HCT116 (cell line): Measurements from ENCODE around the gene KCNJ4. TPM values are rescaled to one million over a fixed set of nuclear protein-coding genes. Genes with fewer than 3 reads are reported as not detected.

Experiments used
- ATAC-seq: fragments of 200-7000 bp; cut with Tn5 transposase; 2 replicates; pipeline ENCODE4 v1.9.1; 2020; ENCODE audit warnings: mild to moderate bottlenecking, moderate library complexity
- Bru-seq: library from RNA; stranded (reverse); fragments of 400-500 nt; gene quantifications from one replicate; lab custom pipeline; 2021; lab: Mats Ljungman, UMichigan
- BruChase-seq, 2 experiments: library from RNA; stranded (reverse); fragments of 400-500 nt; gene quantifications; one replicate each; lab custom pipeline; 2021; lab: Mats Ljungman, UMichigan
- BruUV-seq: library from RNA; stranded (reverse); fragments of 400-500 nt; replicated peaks from 2 replicates; lab custom pipeline; 2021; lab: Mats Ljungman, UMichigan
- CTCF ChIA-PET: fragments of 300-600 bp; sonication (Branson Sonifier 250); formaldehyde crosslinking; loops from one replicate; lab custom pipeline; 2021; ENCODE audit warnings: antibody characterized with exemption; lab: Charles Lee
- POLR2A ChIA-PET: fragments of 300-600, 350-600 bp; sonication (Branson Sonifier 250); formaldehyde crosslinking; loops from one replicate; lab custom pipeline; 2021; ENCODE audit warnings: antibody characterized with exemption; lab: Charles Lee
- RAD21 ChIA-PET, 2 experiments: fragments of 300-600 bp; sonication (Branson Sonifier 250); formaldehyde crosslinking; loops; one replicate each; lab custom pipeline; 2023; ENCODE audit warnings: low total read pairs in 2 of 2; ENCODE audit not compliant: uncharacterized antibody in 2 of 2, unreplicated experiment in 2 of 2, low non-redundant PET in 1 of 2; lab: Charles Lee
- DNase-seq: peaks from one replicate; pipeline ENCODE4 v3.0.0-alpha.2; 2010; ENCODE audit warnings: low read depth, low spot score
- H2AFZ ChIP-seq: fragments of 200-600 bp; shearing (Covaris generic), sonication (generic); 2 replicates; pipeline ENCODE4 v1.6.1; 2017; ENCODE audit warnings: low read depth, mixed run types, mixed read lengths, antibody characterized with exemption, low read length; ENCODE audit not compliant: poor library complexity, severe bottlenecking
- H3K27ac ChIP-seq: 2 replicates; pipeline ENCODE4 v1.5.1; 2012; ENCODE audit warnings: low read depth, low read length
- H3K27me3 ChIP-seq: fragments of 200-600 bp; sonication (generic); 2 replicates; pipeline ENCODE4 v1.6.1; 2016; ENCODE audit warnings: mixed run types, low read length, mixed read lengths; ENCODE audit not compliant: insufficient read depth
- H3K36me3 ChIP-seq, 2 experiments: fragments of 200-500 bp in 1 of 2; fragments of 200-600 bp in 1 of 2; sonication (Bioruptor generic) in 1 of 2; sonication (generic) in 1 of 2; 2 replicates each; pipeline versions ENCODE4 v1.5.1 to v1.6.1; 2014 to 2016; ENCODE audit warnings: low read length in 2 of 2, inconsistent platforms in 1 of 2, mixed read lengths in 1 of 2, mixed run types in 1 of 2; ENCODE audit not compliant: insufficient read depth in 2 of 2, control insufficient read depth in 1 of 2
- H3K4me1 ChIP-seq, 2 experiments: fragments of 200-600 bp in 1 of 2; sonication (generic) in 1 of 2; 2 replicates each; pipeline versions ENCODE4 v1.5.1 to v1.6.1; 2012 to 2017; ENCODE audit warnings: low read length in 2 of 2, inconsistent platforms in 1 of 2, mild to moderate bottlenecking in 1 of 2, mixed read lengths in 1 of 2, mixed run types in 1 of 2, moderate library complexity in 1 of 2; ENCODE audit not compliant: insufficient read depth in 2 of 2, control insufficient read depth in 1 of 2
- H3K4me2 ChIP-seq: fragments of 200-600 bp; sonication (generic); 2 replicates; pipeline ENCODE4 v1.6.1; 2017; ENCODE audit warnings: mixed run types, low read length, mixed read lengths
- H3K4me3 ChIP-seq, 2 experiments: fragments of 200-600 bp in 1 of 2; sonication (generic) in 1 of 2; replicated peaks in 1 of 2; 2 replicates each; pipeline ENCODE4 v1.5.1; 2011 to 2016; ENCODE audit warnings: low read length in 2 of 2, control low read depth in 1 of 2, low read depth in 1 of 2, mild to moderate bottlenecking in 1 of 2, mixed read lengths in 1 of 2, mixed run types in 1 of 2
- H3K79me2 ChIP-seq: fragments of 200-600 bp; sonication (generic); 2 replicates; pipeline ENCODE4 v1.6.1; 2017; ENCODE audit warnings: mild to moderate bottlenecking, mixed run types, low read length, moderate library complexity, mixed read lengths; ENCODE audit not compliant: insufficient read depth
- H3K9ac ChIP-seq: fragments of 200-600 bp; sonication (generic); 2 replicates; pipeline ENCODE4 v1.6.1; 2016; ENCODE audit warnings: low read length, mixed read lengths
- H3K9me2 ChIP-seq: fragments of 200-600 bp; sonication (generic), shearing (Covaris generic); 2 replicates; pipeline ENCODE4 v1.6.1; 2017; ENCODE audit warnings: mixed run types, mild to moderate bottlenecking, moderate library complexity; ENCODE audit not compliant: insufficient read depth
- H3K9me3 ChIP-seq, 2 experiments: fragments of 200-500 bp in 1 of 2; fragments of 200-600 bp in 1 of 2; sonication (Bioruptor generic) in 1 of 2; sonication (generic) in 1 of 2; 2 replicates each; pipeline ENCODE4 v1.6.1; 2014 to 2017; ENCODE audit warnings: low read length in 2 of 2, mixed read lengths in 2 of 2, inconsistent platforms in 1 of 2, low read depth in 1 of 2, mild to moderate bottlenecking in 1 of 2, mixed run types in 1 of 2, moderate library complexity in 1 of 2; ENCODE audit not compliant: control insufficient read depth in 1 of 2, insufficient read depth in 1 of 2
- H4K20me1 ChIP-seq: fragments of 200-600 bp; sonication (generic), shearing (Covaris generic); 2 replicates; pipeline ENCODE4 v1.6.1; 2017; ENCODE audit warnings: mixed run types, mild to moderate bottlenecking, moderate library complexity; ENCODE audit not compliant: insufficient read depth
- CEBPB ChIP-seq: IDR thresholded peaks from 2 replicates; pipeline ENCODE4 v1.6.1; 2012; ENCODE audit warnings: low read depth
- EGR1 ChIP-seq: IDR thresholded peaks from 2 replicates; pipeline ENCODE4 v1.6.1; 2012; ENCODE audit warnings: low read depth
- ELF1 ChIP-seq: IDR thresholded peaks from 2 replicates; pipeline ENCODE4 v1.6.1; 2012; ENCODE audit warnings: low read depth, borderline replicate concordance
- EZH2 ChIP-seq: fragments of 200-600 bp; sonication (generic); IDR thresholded peaks from 2 replicates; pipeline ENCODE4 v1.6.1; 2017; ENCODE audit warnings: antibody characterized with exemption, mixed run types
- EZH2phosphoT487 ChIP-seq: fragments of 200-600 bp; IDR thresholded peaks from 2 replicates; pipeline ENCODE4 v1.6.1; 2018; ENCODE audit warnings: antibody characterized with exemption, borderline replicate concordance
- POLR2A ChIP-seq: IDR thresholded peaks from 2 replicates; pipeline ENCODE4 v1.7.0; 2011; ENCODE audit warnings: borderline replicate concordance; ENCODE audit not compliant: insufficient read depth, insufficient read length; ENCODE audit errors: extremely low read depth
- SIN3A ChIP-seq: IDR thresholded peaks from 2 replicates; pipeline ENCODE4 v1.6.1; 2012; ENCODE audit warnings: low read depth
- SP1 ChIP-seq: IDR thresholded peaks from 2 replicates; pipeline ENCODE4 v1.6.1; 2012; ENCODE audit warnings: low read depth
- SRF ChIP-seq: IDR thresholded peaks from 2 replicates; pipeline ENCODE4 v1.6.1; 2012; ENCODE audit warnings: low read depth
- TCF7L2 ChIP-seq: IDR thresholded peaks from 2 replicates; pipeline ENCODE4 v1.7.0; 2011; ENCODE audit warnings: borderline replicate concordance, inconsistent platforms; ENCODE audit not compliant: insufficient read depth, insufficient read length; ENCODE audit errors: extremely low read depth
- YY1 ChIP-seq: IDR thresholded peaks from 2 replicates; pipeline ENCODE4 v1.6.1; 2011; ENCODE audit warnings: low read length, low read depth, moderate library complexity, mild to moderate bottlenecking; ENCODE audit not compliant: insufficient replicate concordance; ENCODE audit errors: extremely low read depth
- intact Hi-C: fragments of 100-400 bp; cut with micrococcal nuclease; formaldehyde crosslinking; loops from 2 replicates; pipeline ENCODE4 v1.10.0; 2022
- long read RNA-seq: library from polyadenylated mRNA; unstranded; transcript quantifications from one replicate; pipeline ENCODE4 v2.0.0, GENCODE V29; 2021; ENCODE audit not compliant: unreplicated experiment
- polyA plus RNA-seq: library from polyadenylated mRNA; unstranded; fragments of >200 nt; gene quantifications from 2 replicates; pipeline ENCODE4 v1.2.1, GENCODE V29; 2012; ENCODE audit warnings: missing spikeins
- total RNA-seq: library from RNA; stranded (reverse); gene quantifications from one replicate; pipeline ENCODE4 v1.2.1, GENCODE V29; 2021; ENCODE audit not compliant: unreplicated experiment
- TF ChIP-seq, protein P1 (sequence below): IDR thresholded peaks from 2 replicates; pipeline ENCODE4 v1.6.1; 2012; ENCODE audit warnings: low read depth
- TF ChIP-seq, protein P2 (sequence below): IDR thresholded peaks from 2 replicates; pipeline ENCODE4 v1.6.1; 2012

Gene KCNJ4
- not detected for total RNA-seq
- polyA plus RNA-seq, result 0.02 and 0.05 TPM in 2 replicates
- percentile 16 among the genes with signal in this experiment for Bru-seq, nascent RNA
- BruChase-seq, experiment 1, labeled RNA remaining after a 6-hour chase, result percentile 8 among the genes with signal in this experiment
- BruChase-seq, experiment 2, labeled RNA remaining after a 2-hour chase, result percentile 15 among the genes with signal in this experiment
- long read RNA-seq, result 0 reads

DNA sequence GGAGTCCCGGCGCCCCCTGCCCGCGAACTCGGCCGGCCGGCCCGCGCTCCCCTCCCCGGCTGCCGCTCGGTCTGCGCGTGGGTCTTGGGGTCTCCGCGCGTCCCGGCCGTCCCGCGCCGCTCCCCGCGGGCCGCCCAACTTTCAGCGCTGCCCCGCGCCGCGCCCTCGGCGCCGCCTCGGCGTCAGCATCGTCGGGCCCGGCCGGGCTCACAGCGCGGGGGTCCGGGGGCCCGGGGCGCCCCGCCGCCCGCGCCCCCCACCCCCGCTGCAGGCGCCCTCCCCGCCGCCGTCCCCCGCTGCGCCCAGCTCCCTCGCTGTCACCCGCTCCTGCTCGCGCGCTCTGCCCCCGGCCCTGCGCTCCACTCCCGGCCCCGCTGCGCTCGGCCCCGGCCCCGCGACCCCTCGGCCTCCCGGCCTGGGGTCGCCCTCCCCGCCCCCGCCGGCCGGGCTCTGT, at the start of gene KCNJ4:
Gene KCNJ4 (minus strand): TSS at position 124 of the 454 bp plus-strand sequence. CDS start 27,067 bp downstream, outside the sequence.
- Histone ChIP-seq H4K20me1 (no peaks in the 10 kb centered on the region), H3K27me3 (no peaks in the 10 kb centered on the region), H3K79me2 (no peaks in the 10 kb centered on the region), H3K4me1 (peaks cover 14 to 20% of the 10 kb centered on the region in 2 experiments), H3K9me2 (no peaks in the 10 kb centered on the region)
- no peak for TF ChIP-seq ELF1
- TF ChIP-seq, protein P1, sequence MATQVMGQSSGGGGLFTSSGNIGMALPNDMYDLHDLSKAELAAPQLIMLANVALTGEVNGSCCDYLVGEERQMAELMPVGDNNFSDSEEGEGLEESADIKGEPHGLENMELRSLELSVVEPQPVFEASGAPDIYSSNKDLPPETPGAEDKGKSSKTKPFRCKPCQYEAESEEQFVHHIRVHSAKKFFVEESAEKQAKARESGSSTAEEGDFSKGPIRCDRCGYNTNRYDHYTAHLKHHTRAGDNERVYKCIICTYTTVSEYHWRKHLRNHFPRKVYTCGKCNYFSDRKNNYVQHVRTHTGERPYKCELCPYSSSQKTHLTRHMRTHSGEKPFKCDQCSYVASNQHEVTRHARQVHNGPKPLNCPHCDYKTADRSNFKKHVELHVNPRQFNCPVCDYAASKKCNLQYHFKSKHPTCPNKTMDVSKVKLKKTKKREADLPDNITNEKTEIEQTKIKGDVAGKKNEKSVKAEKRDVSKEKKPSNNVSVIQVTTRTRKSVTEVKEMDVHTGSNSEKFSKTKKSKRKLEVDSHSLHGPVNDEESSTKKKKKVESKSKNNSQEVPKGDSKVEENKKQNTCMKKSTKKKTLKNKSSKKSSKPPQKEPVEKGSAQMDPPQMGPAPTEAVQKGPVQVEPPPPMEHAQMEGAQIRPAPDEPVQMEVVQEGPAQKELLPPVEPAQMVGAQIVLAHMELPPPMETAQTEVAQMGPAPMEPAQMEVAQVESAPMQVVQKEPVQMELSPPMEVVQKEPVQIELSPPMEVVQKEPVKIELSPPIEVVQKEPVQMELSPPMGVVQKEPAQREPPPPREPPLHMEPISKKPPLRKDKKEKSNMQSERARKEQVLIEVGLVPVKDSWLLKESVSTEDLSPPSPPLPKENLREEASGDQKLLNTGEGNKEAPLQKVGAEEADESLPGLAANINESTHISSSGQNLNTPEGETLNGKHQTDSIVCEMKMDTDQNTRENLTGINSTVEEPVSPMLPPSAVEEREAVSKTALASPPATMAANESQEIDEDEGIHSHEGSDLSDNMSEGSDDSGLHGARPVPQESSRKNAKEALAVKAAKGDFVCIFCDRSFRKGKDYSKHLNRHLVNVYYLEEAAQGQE, result no peak
- no peak for TF ChIP-seq SIN3A
- TF ChIP-seq SP1, result no peak
- no peak for TF ChIP-seq YY1
- no peak for TF ChIP-seq EGR1
- TF ChIP-seq EZH2phosphoT487, result no peak
- no peak for TF ChIP-seq POLR2A
- no peak for TF ChIP-seq CEBPB
- no peak for TF ChIP-seq SRF
- TF ChIP-seq, protein P2, sequence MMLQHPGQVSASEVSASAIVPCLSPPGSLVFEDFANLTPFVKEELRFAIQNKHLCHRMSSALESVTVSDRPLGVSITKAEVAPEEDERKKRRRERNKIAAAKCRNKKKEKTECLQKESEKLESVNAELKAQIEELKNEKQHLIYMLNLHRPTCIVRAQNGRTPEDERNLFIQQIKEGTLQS, result no peak
- no peak for TF ChIP-seq EZH2
- no peak for TF ChIP-seq TCF7L2
- TF ChIP-seq, all 23 proteins: peak for 0
- Histone ChIP-seq H3K4me3 (no peak within 1 kb of the TSS), H3K27ac (no peak within 1 kb of the TSS), H3K9me3 (no peaks in the 10 kb centered on the region), H3K9ac (no peak within 1 kb of the TSS), H3K4me2 (peak within 1 kb of the TSS; percentile 36), H3K36me3 (no peaks in the 10 kb centered on the region), H2AFZ (no peak within 1 kb of the TSS)
- BruUV-seq, result no TSS peak
- ChIA-PET RAD21 (no interaction called here), POLR2A (no interaction called here), CTCF (no interaction called here)
- DNase-seq (no peak), ATAC-seq (no peak)
- intact Hi-C loops, result no loop called here
